HG02798 (cell line): ENCODE results near the gene PLEKHS1.
"Not testable (repeated sequence)": the region's sequence is repeated elsewhere in the genome, so short reads cannot be mapped to it uniquely, and the experiment has no call there.

Experiments
- ATAC-seq: cut with Tn5 transposase; IDR thresholded peaks from one replicate; pipeline ENCODE4 v1.9.1; 2021; ENCODE audit warnings: mild to moderate bottlenecking; ENCODE audit not compliant: unreplicated experiment, poor library complexity

The PLEKHS1 gene

GRCh38 chr10:113739577-113739976 is 11.9 kb upstream of the PLEKHS1 start:
- no peak for ATAC-seq

GRCh38 chr10:113740850-113741249 is 10.6 kb upstream of the PLEKHS1 start:
- ATAC-seq = no peak

- ATAC-seq = no peak
Measured at GRCh38 chr10:113742466-113742865, 9.0 kb upstream of the PLEKHS1 start.

GRCh38 chr10:113743594-113743993 is 7.9 kb upstream of the PLEKHS1 start:
- no peak for ATAC-seq

- ATAC-seq = no peak
Measured at GRCh38 chr10:113745374-113745773, 6.1 kb upstream of the PLEKHS1 start.

- no peak for ATAC-seq
Measured at GRCh38 chr10:113746217-113746957, 5.1 kb upstream of the PLEKHS1 start.

- no peak for ATAC-seq
Measured at GRCh38 chr10:113752553-113752952, 1.1 kb downstream of the PLEKHS1 start.

- no peak for ATAC-seq
Measured at GRCh38 chr10:113753020-113753692, 1.7 kb downstream of the PLEKHS1 start.

- ATAC-seq = no peak
Measured at GRCh38 chr10:113754125-113754524, 2.6 kb downstream of the PLEKHS1 start.

- ATAC-seq = no peak
Measured at GRCh38 chr10:113754768-113755167, 3.3 kb downstream of the PLEKHS1 start.

- no peak for ATAC-seq
Measured at GRCh38 chr10:113756940-113757543, 5.6 kb downstream of the PLEKHS1 start.

GRCh38 chr10:113762083-113762482 is 10.6 kb downstream of the PLEKHS1 start:
- no peak for ATAC-seq

- ATAC-seq = no peak
Measured at GRCh38 chr10:113764582-113764981, 13.1 kb downstream of the PLEKHS1 start.

GRCh38 chr10:113765910-113766309 is 14.4 kb downstream of the PLEKHS1 start:
- no peak for ATAC-seq

- ATAC-seq = no peak
Measured at GRCh38 chr10:113767222-113767621, 15.7 kb downstream of the PLEKHS1 start.

GRCh38 chr10:113770346-113770745 is 18.9 kb downstream of the PLEKHS1 start:
- ATAC-seq = no peak

GRCh38 chr10:113771131-113771530 is 19.6 kb downstream of the PLEKHS1 start:
- ATAC-seq = not testable (repeated sequence)

GRCh38 chr10:113775686-113776294 is 24.3 kb downstream of the PLEKHS1 start:
- ATAC-seq = no peak

- no peak for ATAC-seq
Measured at GRCh38 chr10:113776553-113776952, 25.1 kb downstream of the PLEKHS1 start.

- no peak for ATAC-seq
Measured at GRCh38 chr10:113780681-113781250, 29.3 kb downstream of the PLEKHS1 start.

- no peak for ATAC-seq
Measured at GRCh38 chr10:113782367-113782766, 30.9 kb downstream of the PLEKHS1 start.
